ENCODE results near the gene ANXA10. TPM values are rescaled to one million over a fixed set of nuclear protein-coding genes. Genes with fewer than 3 reads are reported as not detected.

ANXA10 gene
- total and polyA plus RNA-seq, 2 of the 4 experiments (the other 2 are of a cell fraction), result 0.44 to 0.72 TPM

- H3K79me1 ChIP-seq (ENCODE audit: low read depth in 1 of 2, low read length in 2 of 2), result no peaks in the 10 kb centered on the region
- TF ChIP-seq MAFK (IDR thresholded peaks at IDR 0.05; ENCODE audit: low read depth, low read length), result no peak
- no peak for TF ChIP-seq USF2 (IDR thresholded peaks at IDR 0.05; ENCODE audit: low read depth, low read length)
- no peak for TF ChIP-seq RAD21 (IDR thresholded peaks at IDR 0.05; ENCODE audit: low read length)
- no peak for TF ChIP-seq FOS (IDR thresholded peaks at IDR 0.05; ENCODE audit: low read depth, low read length)
- TF ChIP-seq CTCF (conservative IDR thresholded peaks at IDR 0.05; ENCODE audit: low read depth, low read length), result no peak
- TF ChIP-seq RCOR1 (IDR thresholded peaks at IDR 0.05; ENCODE audit: insufficient replicate concordance, low read length), result no peak
- no peak for TF ChIP-seq ELK1 (IDR thresholded peaks at IDR 0.05; ENCODE audit: borderline replicate concordance, low read depth, low read length)
- no peak for TF ChIP-seq BHLHE40 (IDR thresholded peaks at IDR 0.05; ENCODE audit: low read depth, low read length)
- TF ChIP-seq MAZ (IDR thresholded peaks at IDR 0.05; ENCODE audit: borderline replicate concordance, low read depth, low read length), result no peak
- no peak for TF ChIP-seq RFX5 (IDR thresholded peaks at IDR 0.05; ENCODE audit: low read depth, low read length)
- TF ChIP-seq MXI1 (IDR thresholded peaks at IDR 0.05; ENCODE audit: borderline replicate concordance, low read depth, low read length), result no peak
- TF ChIP-seq SMC3 (IDR thresholded peaks at IDR 0.05; ENCODE audit: low read depth, low read length), result no peak
- TF ChIP-seq CEBPB (IDR thresholded peaks at IDR 0.05; ENCODE audit: low read depth, low read length), result no peak
- TF ChIP-seq POLR2A (IDR thresholded peaks at IDR 0.05; ENCODE audit: low read depth, low read length), result no peak
- TF ChIP-seq NFE2L2 (IDR thresholded peaks at IDR 0.05; ENCODE audit: low read depth, low read length), result no peak
- TF ChIP-seq CHD1 (IDR thresholded peaks at IDR 0.05; ENCODE audit: low read depth, low read length), result no peak
- no peak overlapping the region for H2BK5ac ChIP-seq (ENCODE audit: low read depth, low read length, poor library complexity, severe bottlenecking)
- BruUV-seq (replicated peaks), result no TSS peak
- H2BK15ac ChIP-seq (ENCODE audit: low read depth, low read length), result no peak overlapping the region
- DNase-seq (no peak), ATAC-seq (ENCODE audit: low read depth) (no peak)
- no peak overlapping the region for H3K27ac ChIP-seq (ENCODE audit: insufficient read depth, low read length)
- H3K9ac ChIP-seq (ENCODE audit: low read depth, low read length), result no peak overlapping the region
- no peak overlapping the region for H3K56ac ChIP-seq (ENCODE audit: extremely low read depth, insufficient read depth, low read length)
- H3K27me3 ChIP-seq (ENCODE audit: control insufficient read depth, insufficient read depth, low read length), result no peaks in the 10 kb centered on the region
- H2AK9ac ChIP-seq (replicated peaks; ENCODE audit: low read depth, low read length, poor library complexity), result no peak overlapping the region
- no peak overlapping the region for H4K5ac ChIP-seq (ENCODE audit: low read depth, low read length)
- in situ Hi-C loops (cut with MboI; ENCODE audit: low sequenced_read_pairs) (no loop called here), intact Hi-C loops (cut with micrococcal nuclease) (no loop called here), dilution Hi-C loops (cut with HindIII; ENCODE audit: low sequenced_read_pairs, unreplicated experiment) (no loop called here)
- H2BK120ac ChIP-seq (ENCODE audit: low read depth, low read length), result no peak overlapping the region
- WGBS, 2 experiments (ENCODE audit: extremely low coverage in 2 of 2, insufficient read length in 1 of 2), result no CpG with 5 or more reads among the region's 1 CpG
- H3K36me3 ChIP-seq (ENCODE audit: control insufficient read depth, insufficient read depth, low read length), result no peaks in the 10 kb centered on the region
- no peak overlapping the region for H2BK20ac ChIP-seq (ENCODE audit: low read depth, low read length)
- H2AFZ ChIP-seq (replicated peaks; ENCODE audit: low read length, poor library complexity), result no peak overlapping the region
- H3K18ac ChIP-seq (ENCODE audit: low read depth, low read length), result no peak overlapping the region
- no peaks in the 10 kb centered on the region for H4K20me1 ChIP-seq (ENCODE audit: insufficient read depth, low read length)
- POLR2A ChIA-PET (ENCODE audit: unreplicated experiment), result no interaction called here
- no peak overlapping the region for H3K23ac ChIP-seq (ENCODE audit: low read depth, low read length)
- no peak overlapping the region for H4K91ac ChIP-seq (ENCODE audit: insufficient read depth, low read depth, low read length)
- H3K4ac ChIP-seq (ENCODE audit: low read depth, low read length), result no peak overlapping the region
- H2AK5ac ChIP-seq (ENCODE audit: low read depth, low read length), result no peak overlapping the region
- no peaks in the 10 kb centered on the region; the same call in 1 of the 2 replicates for H3K9me1 ChIP-seq (ENCODE audit: insufficient read depth, low read length)
- H3K14ac ChIP-seq (replicated peaks; ENCODE audit: low read depth, low read length), result no peak overlapping the region
- CTCF ChIA-PET, result no interaction called here
- no peak overlapping the region for H3K4me2 ChIP-seq (ENCODE audit: low read depth, low read length)
- H4K8ac ChIP-seq (ENCODE audit: low read depth in 2 of 2, low read length in 2 of 2), result no peak overlapping the region
- no peaks in the 10 kb centered on the region for H3K9me3 ChIP-seq (ENCODE audit: control insufficient read depth, insufficient read depth, low read length)
- H3K4me3 ChIP-seq (ENCODE audit: insufficient read depth, low read depth, low read length), result no peak overlapping the region
- peaks cover 2% of the 10 kb centered on the region; the same call in 1 of the 2 replicates for H3K4me1 ChIP-seq (ENCODE audit: control insufficient read depth, insufficient read depth, low read length)
These were observed 28.5 kb downstream of the ANXA10 start for GRCh38 chr4:168120811-168121210.
